HG02885 (cell line): Measurements from ENCODE around the gene ARCN1.

ENCODE experiments used
- ATAC-seq: cut with Tn5 transposase; IDR thresholded peaks from one replicate; pipeline ENCODE4 v1.9.1; 2021; ENCODE audit warnings: mild to moderate bottlenecking; ENCODE audit not compliant: unreplicated experiment, poor library complexity

Gene ARCN1

DNA sequence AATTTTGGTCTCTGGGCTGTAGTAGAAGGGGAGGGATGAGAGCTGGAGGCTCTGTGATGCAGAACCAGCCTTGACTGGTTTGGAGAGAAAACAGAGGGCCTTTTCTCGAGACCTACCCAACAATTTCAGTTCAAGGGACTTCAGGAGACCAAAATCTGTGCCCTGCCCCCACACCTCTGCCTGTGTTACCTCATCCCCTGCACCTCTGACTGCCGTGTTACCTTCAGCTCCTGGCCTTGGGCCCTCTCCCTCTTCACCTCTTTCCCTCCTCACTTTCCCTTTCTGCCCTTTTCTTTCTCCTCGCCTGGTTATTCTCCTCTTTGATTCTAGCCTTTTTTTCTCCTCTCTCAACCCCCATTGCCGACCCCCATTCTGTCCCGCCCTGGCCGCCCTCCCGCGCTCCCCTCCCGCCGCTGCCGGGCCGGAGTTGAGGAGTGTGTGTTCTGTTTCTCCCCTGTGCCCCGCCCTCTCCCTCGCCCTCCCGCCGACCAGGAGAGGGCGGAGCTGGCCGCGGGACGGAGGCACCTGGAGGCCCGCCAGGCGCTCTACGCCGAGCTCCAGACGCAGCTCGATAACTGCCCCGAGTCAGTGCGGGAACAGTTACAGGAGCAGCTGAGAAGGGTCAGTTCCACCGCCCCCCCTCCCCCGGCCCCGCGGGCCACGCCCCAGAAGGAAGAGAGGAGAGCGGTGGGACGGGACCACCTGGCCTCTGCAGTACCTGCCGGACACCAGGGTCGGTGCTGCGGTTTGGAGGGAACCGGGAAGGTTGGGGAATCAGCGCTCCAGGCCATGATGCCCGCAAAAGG lies 62.4 kb downstream of the ARCN1 start:
- ATAC-seq: no peak

DNA sequence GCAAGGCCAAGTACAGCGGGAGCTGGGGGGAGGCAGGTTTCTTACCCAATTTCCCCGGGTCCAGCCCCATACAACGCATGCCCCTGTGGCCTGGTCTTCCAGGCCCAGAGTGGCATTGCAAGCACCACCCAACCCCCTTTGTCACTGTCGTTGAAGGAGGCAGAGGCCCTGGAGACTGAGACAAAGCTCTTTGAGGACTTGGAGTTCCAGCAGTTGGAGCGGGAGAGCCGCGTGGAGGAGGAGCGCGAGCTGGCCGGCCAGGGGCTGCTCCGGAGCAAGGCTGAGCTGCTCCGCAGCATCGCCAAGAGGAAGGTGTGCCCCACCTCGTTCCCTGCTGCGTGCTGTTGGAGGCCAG lies 63.0 kb downstream of the ARCN1 start:
- ATAC-seq: no peak

DNA sequence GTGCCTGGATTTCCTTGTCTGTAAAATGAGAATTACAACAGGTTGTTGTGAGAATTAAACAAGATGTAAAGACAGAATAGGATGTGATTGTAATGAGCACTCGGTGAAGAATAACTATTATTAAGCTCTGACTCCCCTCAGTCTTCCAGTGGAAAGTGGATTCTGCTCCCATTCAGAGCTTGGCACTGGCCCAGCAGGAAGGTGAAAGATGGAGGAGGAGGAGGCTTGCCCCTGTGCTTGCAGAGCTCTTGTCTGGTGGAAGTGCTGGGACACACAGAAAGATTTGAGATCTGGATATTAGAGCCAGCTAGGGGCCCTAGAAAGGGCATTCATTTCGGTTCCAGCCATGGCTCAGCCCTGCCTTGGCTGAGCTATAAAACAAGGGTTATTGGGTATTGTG lies 63.4 kb downstream of the ARCN1 start:
- no peak for ATAC-seq

DNA sequence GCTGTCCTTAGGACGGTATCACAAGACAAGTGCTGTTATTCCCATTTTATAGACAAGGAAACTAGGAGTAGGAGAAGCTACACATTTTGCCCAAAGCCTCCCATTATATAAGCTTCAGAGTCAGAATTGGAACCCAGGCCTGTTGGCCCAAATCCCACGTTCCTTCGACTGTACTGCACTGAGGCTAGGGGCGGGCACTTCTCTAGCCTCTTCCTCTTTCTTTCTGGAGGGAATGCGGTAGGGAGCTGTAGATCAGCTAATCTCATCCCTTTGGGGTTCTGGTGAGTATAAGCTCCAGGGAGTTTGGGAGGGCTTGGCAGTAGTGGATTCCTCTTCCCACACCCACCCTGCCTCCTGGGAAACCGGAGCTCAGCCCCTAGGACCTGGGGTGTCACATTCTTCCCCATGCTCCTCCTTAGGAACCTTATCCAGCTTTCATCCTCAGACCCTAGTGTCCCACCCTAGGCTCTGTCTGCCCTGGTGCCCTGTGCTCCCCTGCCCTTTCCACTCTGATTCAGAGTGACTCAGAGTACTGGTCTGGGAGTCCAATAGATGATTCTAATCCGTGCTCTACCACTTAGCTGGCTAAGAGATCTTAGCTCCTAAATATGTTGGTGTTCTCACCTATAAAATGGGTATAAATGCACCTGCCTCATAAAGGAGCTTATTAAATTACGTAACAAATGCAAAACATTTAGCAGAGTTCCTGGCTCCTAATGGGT lies 64.5 kb downstream of the ARCN1 start:
- ATAC-seq: no peak

DNA sequence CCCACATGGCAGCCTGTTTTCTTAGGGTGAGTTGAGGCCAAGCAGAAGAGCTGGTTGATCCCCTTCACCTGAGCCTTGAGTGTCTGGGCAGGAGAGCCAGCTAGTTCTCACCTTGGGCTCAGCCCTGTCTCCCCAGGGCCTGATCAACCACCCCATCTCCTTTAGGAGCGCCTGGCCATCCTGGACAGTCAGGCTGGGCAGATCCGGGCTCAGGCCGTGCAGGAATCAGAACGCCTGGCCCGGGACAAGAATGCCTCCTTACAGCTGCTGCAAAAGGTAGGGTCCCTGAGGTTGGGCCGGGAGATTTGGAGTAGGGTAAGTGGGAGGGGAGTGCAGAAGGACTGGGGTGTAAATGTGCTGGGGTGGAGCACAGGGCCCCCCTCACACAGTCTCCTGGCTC lies 66.5 kb downstream of the ARCN1 start:
- ATAC-seq: no peak

DNA sequence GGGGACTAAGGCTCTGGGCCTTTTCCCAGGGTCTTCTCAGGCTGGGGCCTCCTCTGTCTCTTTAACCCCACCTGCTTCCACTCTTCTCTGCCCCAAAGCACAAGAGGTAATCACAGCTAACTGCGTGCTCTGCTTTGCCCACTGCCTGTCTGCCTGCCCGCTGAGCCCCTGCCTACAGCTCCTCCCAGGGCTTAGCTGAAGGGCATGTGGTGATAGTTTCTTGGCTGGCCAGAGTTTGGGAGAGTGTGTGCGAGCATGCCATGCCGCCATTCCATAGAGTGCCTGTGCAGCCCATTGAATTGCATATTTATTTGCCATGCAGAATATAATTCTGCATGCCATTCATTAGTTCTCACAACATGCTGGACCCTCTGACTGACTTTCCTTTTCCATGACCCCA lies 67.7 kb downstream of the ARCN1 start:
- no peak for ATAC-seq

DNA sequence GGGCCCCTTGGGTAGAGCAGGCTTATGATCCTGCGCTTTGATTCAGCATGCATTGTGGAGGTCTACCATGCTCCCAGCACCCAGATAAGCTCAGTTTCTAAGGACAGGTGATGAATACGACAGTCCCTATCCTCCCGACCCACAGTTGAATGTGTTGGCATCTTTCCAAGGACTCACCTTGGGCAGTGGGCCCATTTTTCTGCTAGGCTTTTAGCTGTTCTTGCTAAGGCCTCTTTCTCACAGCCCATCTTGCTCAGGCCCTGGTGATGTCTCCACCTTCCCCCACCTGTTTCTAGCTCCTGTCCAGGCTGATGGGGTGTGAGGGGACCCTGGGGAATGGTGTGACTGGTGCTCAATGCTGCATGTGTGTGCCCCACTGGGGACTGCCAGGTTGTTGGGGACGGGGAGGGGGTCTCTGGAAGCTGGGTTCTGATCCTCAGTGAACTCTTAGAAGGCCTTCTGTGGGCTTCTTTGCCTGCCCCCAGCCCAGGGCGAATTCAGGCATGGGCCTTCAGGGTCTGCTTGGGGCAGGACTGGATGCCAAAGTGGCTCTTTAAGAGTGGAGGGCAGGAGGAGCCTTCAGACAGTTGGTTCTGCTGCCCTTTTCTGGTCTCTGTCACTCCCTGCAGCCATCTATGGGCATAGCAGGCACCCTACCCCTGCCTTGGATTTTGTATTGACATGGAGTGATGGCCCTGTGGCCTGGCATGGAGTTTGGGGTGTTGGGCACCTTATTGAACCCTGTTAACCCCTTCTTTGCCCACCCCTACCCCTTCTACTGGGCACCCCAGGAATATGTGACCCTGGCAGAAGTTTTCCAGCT lies 68.3 kb downstream of the ARCN1 start:
- no peak for ATAC-seq

DNA sequence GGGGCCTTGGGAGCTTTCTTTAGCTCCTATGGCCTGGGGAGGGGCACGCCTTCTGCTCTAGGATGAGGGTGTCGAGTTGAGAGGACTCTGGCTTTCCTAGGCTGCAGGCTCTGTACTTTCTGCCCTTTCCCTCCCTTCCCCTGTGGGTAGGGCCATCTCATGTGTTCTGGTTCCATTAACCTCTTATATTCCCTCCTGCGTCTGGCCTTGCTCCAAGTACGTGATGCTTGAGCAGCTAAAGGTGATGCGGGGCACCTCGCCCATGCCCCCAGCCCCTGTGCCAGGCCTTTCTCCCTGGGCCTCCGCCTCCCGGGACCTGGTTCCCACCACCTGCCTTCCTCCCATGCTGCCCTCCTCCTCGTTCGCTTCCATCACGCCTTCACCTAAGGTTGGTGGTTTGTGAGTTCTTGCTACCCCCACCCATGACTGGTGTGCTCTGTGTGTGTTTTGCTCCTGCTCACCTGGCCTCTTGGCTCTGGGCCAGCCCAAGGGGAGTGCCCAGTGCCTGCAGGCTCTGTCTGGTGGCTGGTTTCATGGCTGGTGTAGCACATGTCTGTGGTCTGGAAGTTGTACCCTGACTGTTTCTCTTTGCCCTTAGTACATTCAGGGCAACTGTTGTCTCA lies 69.3 kb downstream of the ARCN1 start:
- ATAC-seq: no peak

DNA sequence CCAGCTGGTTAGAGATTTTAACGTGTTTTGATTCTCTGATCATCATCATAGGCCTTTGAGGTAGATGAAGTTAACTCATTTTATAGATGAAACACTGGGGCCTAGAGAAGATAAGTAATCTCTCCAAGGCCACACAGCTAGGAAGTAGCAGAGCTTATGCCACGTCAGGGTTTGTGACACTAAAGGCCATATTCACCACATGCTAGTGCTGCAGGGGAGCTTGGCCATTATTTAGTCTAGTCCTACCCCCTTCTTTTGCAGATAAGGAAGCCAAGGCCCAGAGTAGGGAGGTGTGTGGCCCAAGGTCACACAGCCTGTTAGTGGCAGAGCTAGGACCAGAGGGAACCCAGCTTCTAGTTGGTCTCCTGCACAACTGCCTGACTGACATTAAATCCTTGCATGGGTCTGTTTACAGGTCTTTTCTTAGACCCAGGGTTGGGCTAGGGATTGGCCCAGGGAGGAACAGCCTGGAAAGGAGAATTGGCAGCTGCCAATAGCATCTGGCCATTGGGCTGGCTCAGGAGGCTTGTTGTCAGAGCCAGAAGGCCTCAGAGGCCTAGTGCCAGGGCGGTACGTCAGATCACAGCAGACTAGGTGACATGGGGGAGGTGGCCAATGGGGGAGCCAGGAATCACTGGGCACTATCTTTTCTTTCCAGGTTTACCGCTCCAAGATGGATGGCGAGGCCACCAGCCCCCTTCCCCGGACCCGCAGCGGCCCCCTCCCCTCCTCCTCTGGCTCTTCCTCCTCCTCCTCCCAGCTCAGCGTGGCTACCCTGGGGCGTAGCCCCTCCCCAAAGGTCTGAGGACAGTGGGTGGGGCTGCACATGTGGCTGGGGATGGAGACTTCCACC lies 71.2 kb downstream of the ARCN1 start:
- ATAC-seq: no peak

DNA sequence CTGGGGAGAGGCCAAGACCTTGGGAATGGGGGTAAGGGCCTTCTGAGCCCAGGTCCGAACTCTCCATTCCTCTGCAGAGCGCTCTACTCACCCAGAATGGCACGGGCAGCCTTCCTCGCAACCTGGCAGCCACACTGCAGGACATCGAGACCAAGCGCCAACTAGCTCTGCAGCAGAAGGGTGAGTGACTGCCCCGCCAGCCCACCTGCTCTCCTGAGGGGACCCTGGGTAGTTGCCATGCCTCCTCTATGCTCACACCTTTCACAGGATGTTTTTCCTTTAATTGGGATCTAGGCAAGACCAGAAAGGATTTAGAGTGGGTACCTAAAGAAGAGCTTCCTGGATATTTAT lies 71.8 kb downstream of the ARCN1 start:
- no peak for ATAC-seq

DNA sequence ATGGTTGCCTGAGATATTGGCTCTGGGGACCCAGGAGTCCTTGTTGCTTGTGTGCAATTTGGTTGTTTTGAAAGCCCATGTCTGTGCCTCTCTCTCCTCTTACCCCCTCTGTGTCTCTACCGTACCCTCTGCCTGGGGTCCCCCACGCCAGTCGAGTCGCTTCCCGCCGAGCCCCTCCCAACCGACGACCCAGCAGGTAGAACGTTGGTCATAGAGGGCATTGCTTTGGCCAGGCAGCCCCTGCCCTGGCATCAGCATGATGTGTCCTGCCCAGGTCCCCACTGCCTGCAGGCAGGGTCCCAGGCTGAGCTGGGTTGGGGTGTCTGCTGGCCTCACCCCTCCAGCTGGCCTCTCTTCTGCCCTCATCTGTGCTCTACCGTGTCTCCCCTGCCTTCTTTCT lies 72.3 kb downstream of the ARCN1 start:
- ATAC-seq: no peak

DNA sequence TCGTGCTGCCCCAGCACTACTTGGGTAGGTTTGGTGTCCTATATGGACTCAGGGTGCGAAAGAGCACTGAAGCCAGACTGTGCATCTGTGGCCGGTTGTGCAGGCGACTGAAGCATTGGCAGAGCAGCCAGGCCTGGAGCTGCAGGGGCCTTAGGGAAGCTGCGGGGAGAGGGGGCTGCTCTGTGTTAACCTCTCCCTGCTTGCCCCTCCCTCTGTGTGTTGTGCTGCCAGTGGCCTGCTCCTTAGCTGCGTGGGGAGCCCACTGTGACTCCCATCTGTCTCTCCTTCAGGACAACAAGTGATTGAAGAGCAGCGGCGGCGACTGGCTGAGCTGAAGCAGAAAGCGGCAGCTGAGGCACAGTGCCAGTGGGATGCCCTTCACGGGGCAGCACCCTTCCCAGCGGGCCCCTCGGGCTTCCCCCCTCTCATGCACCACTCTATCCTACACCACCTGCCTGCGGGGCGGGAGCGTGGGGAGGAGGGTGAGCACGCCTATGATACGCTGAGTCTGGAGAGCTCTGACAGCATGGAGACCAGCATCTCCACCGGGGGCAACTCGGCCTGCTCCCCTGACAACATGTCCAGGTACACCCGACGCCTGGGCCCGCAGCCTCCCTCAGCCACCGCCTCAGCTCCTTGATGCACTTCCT lies 73.0 kb downstream of the ARCN1 start:
- no peak for ATAC-seq

DNA sequence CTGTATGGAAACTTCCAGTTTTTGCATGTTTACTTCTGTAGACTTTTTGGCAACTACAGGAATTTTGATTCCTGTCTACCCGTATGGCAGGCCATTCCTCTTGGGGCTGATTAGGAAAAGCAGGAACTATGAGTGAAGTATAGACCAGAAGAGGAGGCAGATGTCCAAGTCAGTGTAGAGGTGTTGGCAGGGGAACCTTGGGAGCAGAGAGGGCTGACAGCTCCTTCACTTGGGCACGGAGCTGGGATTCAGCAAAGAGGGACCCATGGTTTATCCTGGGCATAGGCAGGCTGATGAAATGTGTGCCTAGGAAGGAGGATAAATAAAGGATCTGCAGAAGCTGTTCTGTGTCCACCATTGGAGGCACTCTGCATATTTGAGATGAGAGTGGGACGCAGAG lies 74.2 kb downstream of the ARCN1 start:
- no peak for ATAC-seq

DNA sequence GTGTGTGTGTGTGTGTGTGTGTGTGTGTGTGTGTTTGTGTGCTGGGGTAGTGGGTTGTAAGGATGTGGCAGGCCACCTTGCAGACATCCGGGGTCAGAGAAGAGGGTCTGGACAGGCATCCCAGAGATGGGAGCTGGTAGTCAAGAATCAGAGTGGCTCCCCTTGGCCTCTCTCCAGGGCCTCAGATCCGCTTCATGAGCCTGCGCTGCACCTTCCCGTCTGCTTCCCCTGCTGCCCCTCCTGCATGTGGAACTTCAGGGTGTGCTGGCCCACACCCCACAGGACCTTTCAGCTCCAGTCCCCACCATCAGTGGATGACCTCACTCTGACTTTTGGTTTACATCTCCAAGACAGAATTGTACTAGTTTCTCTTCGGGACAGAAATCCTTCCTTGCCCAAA lies 76.1 kb downstream of the ARCN1 start:
- no peak for ATAC-seq

DNA sequence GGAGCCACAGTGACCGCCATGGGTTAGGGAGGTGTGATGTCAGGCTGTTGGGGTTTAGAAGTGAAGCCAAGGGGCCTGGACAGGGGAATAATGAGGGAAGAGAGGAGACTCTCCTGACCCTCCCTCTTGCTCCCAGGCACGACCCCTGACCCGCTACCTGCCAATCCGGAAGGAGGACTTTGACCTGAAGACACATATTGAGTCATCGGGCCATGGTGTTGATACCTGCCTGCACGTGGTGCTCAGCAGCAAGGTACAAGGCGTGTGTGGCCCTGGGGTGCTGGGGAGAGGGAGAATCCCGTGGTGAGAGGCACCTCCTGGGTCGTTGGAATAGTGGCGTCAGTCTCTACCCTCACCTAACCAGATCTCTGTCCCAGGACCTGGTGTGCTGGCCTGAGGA lies 77.7 kb downstream of the ARCN1 start:
- ATAC-seq: no peak

DNA sequence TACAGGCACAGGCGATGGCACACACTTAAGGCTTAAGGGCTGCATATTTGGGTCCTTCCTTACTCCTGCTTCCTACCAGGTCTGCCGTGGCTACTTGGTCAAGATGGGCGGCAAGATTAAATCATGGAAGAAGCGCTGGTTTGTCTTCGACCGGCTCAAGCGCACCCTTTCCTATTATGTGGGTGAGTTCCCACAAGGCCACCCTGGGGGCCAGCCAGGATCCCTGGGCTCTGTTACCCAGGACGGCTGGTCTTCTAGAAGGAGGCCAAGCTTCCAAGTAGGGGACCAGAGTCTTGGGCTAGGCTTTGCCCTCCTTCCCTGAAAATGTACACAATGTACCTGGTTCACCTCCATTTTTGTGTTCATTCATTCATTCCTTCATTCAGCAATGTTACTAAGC lies 78.2 kb downstream of the ARCN1 start:
- ATAC-seq: no peak

DNA sequence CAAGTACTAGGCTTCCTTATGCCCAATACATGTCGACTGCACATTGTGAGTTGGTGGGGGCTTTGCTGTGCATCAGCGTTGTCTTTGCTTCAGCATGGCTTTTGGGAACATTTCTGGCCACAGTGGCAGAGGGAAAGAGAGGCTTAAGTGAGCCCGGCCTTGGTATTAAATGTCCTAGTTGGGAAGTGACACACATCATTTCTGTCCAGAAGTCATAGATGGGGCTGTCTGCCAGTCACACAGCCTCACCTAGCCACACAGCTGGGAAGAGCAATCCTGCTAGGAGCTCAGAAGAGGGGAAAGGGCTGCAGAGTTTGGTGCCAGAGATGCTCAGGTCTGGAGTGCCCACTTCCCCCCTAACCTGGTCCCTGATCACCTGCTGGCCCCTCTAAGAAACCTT lies 79.6 kb downstream of the ARCN1 start:
- no peak for ATAC-seq
